ENCODE results near the gene TNN.

DNA sequence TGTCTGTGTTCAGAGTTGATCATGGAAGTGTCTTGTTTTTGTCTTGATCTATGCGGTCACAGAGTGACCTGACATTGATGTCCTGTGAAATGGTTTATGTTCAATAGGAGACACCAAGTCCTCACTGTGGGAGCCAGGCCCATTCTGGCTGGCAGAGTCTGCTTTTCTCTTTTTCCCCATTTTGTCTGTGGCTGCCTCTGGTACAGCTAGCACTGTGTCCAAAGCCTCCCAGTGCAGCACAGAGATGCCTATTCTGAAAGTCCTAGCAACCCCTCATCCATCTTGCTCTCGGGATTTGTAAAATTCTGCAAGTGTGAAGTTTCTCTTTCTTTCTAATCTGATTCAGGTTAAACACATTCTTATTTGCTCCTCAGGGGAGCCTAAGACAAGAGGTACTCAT, 14.3 kb downstream of the TNN start:
- TF ChIP-seq, protein P1, sequence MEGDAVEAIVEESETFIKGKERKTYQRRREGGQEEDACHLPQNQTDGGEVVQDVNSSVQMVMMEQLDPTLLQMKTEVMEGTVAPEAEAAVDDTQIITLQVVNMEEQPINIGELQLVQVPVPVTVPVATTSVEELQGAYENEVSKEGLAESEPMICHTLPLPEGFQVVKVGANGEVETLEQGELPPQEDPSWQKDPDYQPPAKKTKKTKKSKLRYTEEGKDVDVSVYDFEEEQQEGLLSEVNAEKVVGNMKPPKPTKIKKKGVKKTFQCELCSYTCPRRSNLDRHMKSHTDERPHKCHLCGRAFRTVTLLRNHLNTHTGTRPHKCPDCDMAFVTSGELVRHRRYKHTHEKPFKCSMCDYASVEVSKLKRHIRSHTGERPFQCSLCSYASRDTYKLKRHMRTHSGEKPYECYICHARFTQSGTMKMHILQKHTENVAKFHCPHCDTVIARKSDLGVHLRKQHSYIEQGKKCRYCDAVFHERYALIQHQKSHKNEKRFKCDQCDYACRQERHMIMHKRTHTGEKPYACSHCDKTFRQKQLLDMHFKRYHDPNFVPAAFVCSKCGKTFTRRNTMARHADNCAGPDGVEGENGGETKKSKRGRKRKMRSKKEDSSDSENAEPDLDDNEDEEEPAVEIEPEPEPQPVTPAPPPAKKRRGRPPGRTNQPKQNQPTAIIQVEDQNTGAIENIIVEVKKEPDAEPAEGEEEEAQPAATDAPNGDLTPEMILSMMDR (conservative IDR thresholded peaks at IDR 0.05; ENCODE audit: low read depth, low read length), result no peak
- no peak for TF ChIP-seq EZH2 (IDR thresholded peaks at IDR 0.05; ENCODE audit: borderline replicate concordance, low read depth, low read length, poor library complexity, severe bottlenecking)

Measured in A673 (cell line).